ENCODE measurements around the gene HMGCL. TPM values are rescaled to one million over a fixed set of nuclear protein-coding genes. Genes with fewer than 3 reads are reported as not detected.
A peak's percentile ranks its signal among the peaks of the same experiment; 100 is the strongest.
"Not testable (repeated sequence)": the region's sequence is repeated elsewhere in the genome, so short reads cannot be mapped to it uniquely, and the experiment has no call there.

HMGCL gene
- total RNA-seq, 1 donor from 2014 or later, result 20.7 TPM

DNA sequence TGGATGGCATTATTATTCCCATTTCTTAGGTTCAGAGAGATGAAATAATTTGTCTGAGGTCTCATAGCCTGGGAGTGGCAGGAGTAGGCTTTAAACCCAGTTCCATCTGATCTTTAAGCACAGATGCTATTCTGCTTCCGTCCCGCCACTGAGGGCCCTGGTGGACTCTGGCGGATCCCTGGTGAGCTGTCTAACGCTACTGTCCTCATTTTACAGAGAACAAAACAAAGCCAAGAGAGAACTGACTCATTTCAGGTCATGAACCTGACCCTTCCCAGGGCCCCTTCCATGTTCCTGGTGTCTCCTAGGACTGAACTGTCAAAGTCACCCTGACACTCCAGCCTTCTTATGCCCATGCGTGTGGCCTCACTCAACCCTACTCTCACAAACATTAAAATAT, 21.6 kb downstream of the HMGCL start:
- Histone ChIP-seq H3K4me1 (peaks cover 8% of the 10 kb centered on the region), H2AFZ (replicated peaks) (no peak overlapping the region), H3F3A (ENCODE audit: low read depth) (peaks cover 29% of the 10 kb centered on the region), H4K20me1 (ENCODE audit: low read depth) (peaks cover 11% of the 10 kb centered on the region), H3K27ac (no peak overlapping the region), H3K36me3 (no peaks in the 10 kb centered on the region), H3K4me2 (no peak overlapping the region), H3K4me3 (no peak overlapping the region), H3K9ac (no peak overlapping the region), H3K27me3 (peaks cover 16% of the 10 kb centered on the region), H3K9me3 (ENCODE audit: low read depth) (no peaks in the 10 kb centered on the region), H3K79me2 (ENCODE audit: low read depth) (no peaks in the 10 kb centered on the region)
- DNase-seq (ENCODE audit: low spot score), result no peak
- peaks cover 5% of the 10 kb centered on the region for H3K36me3 Mint-ChIP-seq
- no peak overlapping the region for H3K27ac Mint-ChIP-seq
- TF ChIP-seq, protein P1, sequence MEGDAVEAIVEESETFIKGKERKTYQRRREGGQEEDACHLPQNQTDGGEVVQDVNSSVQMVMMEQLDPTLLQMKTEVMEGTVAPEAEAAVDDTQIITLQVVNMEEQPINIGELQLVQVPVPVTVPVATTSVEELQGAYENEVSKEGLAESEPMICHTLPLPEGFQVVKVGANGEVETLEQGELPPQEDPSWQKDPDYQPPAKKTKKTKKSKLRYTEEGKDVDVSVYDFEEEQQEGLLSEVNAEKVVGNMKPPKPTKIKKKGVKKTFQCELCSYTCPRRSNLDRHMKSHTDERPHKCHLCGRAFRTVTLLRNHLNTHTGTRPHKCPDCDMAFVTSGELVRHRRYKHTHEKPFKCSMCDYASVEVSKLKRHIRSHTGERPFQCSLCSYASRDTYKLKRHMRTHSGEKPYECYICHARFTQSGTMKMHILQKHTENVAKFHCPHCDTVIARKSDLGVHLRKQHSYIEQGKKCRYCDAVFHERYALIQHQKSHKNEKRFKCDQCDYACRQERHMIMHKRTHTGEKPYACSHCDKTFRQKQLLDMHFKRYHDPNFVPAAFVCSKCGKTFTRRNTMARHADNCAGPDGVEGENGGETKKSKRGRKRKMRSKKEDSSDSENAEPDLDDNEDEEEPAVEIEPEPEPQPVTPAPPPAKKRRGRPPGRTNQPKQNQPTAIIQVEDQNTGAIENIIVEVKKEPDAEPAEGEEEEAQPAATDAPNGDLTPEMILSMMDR (IDR thresholded peaks at IDR 0.05), result no peak
- TF ChIP-seq EZH2 (IDR thresholded peaks at IDR 0.05), result no peak
- TF ChIP-seq EZH2phosphoT487 (IDR thresholded peaks at IDR 0.05), result no peak
- no peak overlapping the region for H3K4me3 Mint-ChIP-seq
- peaks cover 6% of the 10 kb centered on the region for H3K27me3 Mint-ChIP-seq (ENCODE audit: insufficient read depth, low read depth)
- no peaks in the 10 kb centered on the region for H3K9me3 Mint-ChIP-seq
- peaks cover 9% of the 10 kb centered on the region for H3K4me1 Mint-ChIP-seq

DNA sequence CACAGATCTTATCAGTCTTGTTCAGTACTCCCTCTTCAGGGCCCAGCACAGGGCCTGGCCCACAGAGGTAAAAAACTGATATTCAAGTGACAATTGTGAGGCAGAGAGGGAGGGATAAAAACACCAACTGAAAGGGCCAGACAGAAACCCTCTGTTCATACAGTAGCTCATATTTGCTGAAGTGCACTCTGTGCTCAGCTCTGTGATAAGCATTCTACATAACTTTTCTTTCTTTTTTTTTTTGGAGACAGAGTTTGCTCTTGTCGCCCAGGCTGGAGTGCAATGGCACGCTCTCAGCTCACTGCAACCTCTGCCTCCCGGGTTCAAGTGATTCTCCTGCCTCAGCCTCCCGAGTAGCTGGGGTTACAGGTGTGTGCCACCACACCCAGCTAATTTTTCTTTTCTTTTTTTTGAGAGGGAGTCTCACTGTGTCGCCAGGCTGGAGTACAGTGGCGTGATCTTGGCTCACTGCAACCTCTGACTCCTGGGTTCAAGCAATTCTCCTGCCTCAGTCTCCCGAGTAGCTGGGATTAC, 22.4 kb downstream of the HMGCL start:
- Histone ChIP-seq H3F3A (ENCODE audit: low read depth) (peaks cover 29% of the 10 kb centered on the region), H3K27me3 (peaks cover 16% of the 10 kb centered on the region), H4K20me1 (ENCODE audit: low read depth) (peaks cover 14% of the 10 kb centered on the region)
- not testable (repeated sequence) for H3K4me2 ChIP-seq; DNase-seq (ENCODE audit: low spot score); H3K36me3 ChIP-seq; H3K27ac ChIP-seq; H3K4me3 Mint-ChIP-seq; H3K9me3 Mint-ChIP-seq; H3K9me3 ChIP-seq (ENCODE audit: low read depth); H3K36me3 Mint-ChIP-seq; H3K4me1 Mint-ChIP-seq; H3K9ac ChIP-seq; H3K4me3 ChIP-seq; H3K4me1 ChIP-seq; H3K79me2 ChIP-seq (ENCODE audit: low read depth); H3K27ac Mint-ChIP-seq; H3K27me3 Mint-ChIP-seq (ENCODE audit: insufficient read depth, low read depth); H2AFZ ChIP-seq (replicated peaks)

DNA sequence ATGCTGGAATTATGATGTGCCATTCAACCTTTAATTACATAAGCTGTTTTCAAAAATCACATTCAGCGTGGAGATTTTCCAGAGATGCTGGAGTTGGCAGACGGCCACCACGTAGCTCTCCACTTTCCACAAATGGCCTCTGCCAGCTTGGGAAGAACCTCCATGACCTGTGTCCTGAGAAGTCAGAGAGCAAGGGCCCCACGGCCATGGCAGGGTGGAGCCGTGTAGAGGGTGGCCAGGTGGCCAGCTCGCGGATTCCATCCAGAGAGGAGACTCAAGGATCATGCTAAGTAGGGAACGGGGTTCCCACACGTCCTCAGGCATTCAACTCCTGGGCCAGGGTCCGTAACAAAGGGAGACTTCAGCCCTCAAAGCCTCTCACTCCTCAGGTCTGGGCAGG, 23.4 kb downstream of the HMGCL start:
- H3K36me3 Mint-ChIP-seq, result no peaks in the 10 kb centered on the region
- Histone ChIP-seq H3F3A (ENCODE audit: low read depth) (peaks cover 29% of the 10 kb centered on the region), H3K36me3 (no peaks in the 10 kb centered on the region), H3K79me2 (ENCODE audit: low read depth) (no peaks in the 10 kb centered on the region), H3K27me3 (peaks cover 16% of the 10 kb centered on the region), H3K9ac (no peak overlapping the region), H3K27ac (no peak overlapping the region), H3K4me1 (peaks cover 8% of the 10 kb centered on the region), H4K20me1 (ENCODE audit: low read depth) (peaks cover 14% of the 10 kb centered on the region), H2AFZ (replicated peaks) (no peak overlapping the region), H3K4me2 (no peak overlapping the region), H3K9me3 (ENCODE audit: low read depth) (no peaks in the 10 kb centered on the region), H3K4me3 (no peak overlapping the region)
- no peaks in the 10 kb centered on the region for H3K9me3 Mint-ChIP-seq
- peaks cover 9% of the 10 kb centered on the region for H3K4me1 Mint-ChIP-seq
- TF ChIP-seq, protein P1 (IDR thresholded peaks at IDR 0.05), result no peak
- TF ChIP-seq EZH2phosphoT487 (IDR thresholded peaks at IDR 0.05) (no peak), EZH2 (IDR thresholded peaks at IDR 0.05) (no peak)
- peaks cover 6% of the 10 kb centered on the region for H3K27me3 Mint-ChIP-seq (ENCODE audit: insufficient read depth, low read depth)
- peak overlapping the region; percentile 96 for H3K4me3 Mint-ChIP-seq
- no peak for DNase-seq (ENCODE audit: low spot score)
- H3K27ac Mint-ChIP-seq, result no peak overlapping the region

DNA sequence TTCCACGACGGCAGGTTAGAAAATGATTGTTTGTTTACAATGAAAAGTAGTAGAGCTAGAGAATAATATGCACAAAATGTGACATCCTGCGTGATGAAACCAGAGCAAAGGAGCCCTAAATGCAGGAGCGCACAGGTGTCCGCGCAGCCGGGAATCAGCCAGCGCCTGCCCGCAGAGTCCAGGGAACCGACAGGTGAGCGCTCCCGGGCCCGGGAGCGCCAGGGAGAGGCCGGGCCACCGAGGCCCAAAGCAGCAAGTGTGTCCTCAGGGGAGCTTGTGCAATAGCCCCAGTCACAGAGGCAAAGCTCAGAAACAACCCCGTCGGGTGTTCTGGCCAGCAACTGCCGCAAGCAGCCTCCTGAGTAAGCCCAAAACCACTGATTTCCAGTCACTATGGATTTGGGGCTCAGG, 23.9 kb downstream of the HMGCL start:
- peaks cover 16% of the 10 kb centered on the region for H3K27me3 ChIP-seq
- peaks cover 17% of the 10 kb centered on the region for H4K20me1 ChIP-seq (ENCODE audit: low read depth)
- peak overlapping the region; percentile 11 for H3K27ac Mint-ChIP-seq
- H3K36me3 Mint-ChIP-seq, result no peaks in the 10 kb centered on the region
- H3K9me3 ChIP-seq (ENCODE audit: low read depth), result no peaks in the 10 kb centered on the region
- H3K27ac ChIP-seq, result no peak overlapping the region
- peak; percentile 35 for TF ChIP-seq EZH2 (IDR thresholded peaks at IDR 0.05)
- TF ChIP-seq, protein P1 (IDR thresholded peaks at IDR 0.05), result no peak
- DNase-seq (ENCODE audit: low spot score), result no peak
- peaks cover 8% of the 10 kb centered on the region for H3K4me1 ChIP-seq
- H3K4me3 ChIP-seq, result peak overlapping the region; percentile 83
- H3K79me2 ChIP-seq (ENCODE audit: low read depth), result no peaks in the 10 kb centered on the region
- H2AFZ ChIP-seq (replicated peaks), result no peak overlapping the region
- H3F3A ChIP-seq (ENCODE audit: low read depth), result peaks cover 29% of the 10 kb centered on the region
- H3K36me3 ChIP-seq, result no peaks in the 10 kb centered on the region
- peaks cover 9% of the 10 kb centered on the region for H3K4me1 Mint-ChIP-seq
- no peak overlapping the region for H3K9ac ChIP-seq
- no peaks in the 10 kb centered on the region for H3K9me3 Mint-ChIP-seq
- peak overlapping the region; percentile 79 for H3K4me2 ChIP-seq
- H3K27me3 Mint-ChIP-seq (ENCODE audit: insufficient read depth, low read depth), result peaks cover 6% of the 10 kb centered on the region
- peak overlapping the region; percentile 96 for H3K4me3 Mint-ChIP-seq

Measured in neural progenitor cell (in vitro differentiated cells).